ENCODE data around the gene ZDHHC14.
"Not testable (repeated sequence)": the region's sequence is repeated elsewhere in the genome, so short reads cannot be mapped to it uniquely, and the experiment has no call there.

Gene ZDHHC14

GRCh38 chr6:157688275-157688959 is 307.4 kb downstream of the ZDHHC14 start:
- H3K4ac ChIP-seq (ENCODE audit: low read depth, low read length): no peak overlapping the region
- H4K8ac ChIP-seq (ENCODE audit: low read depth, low read length): no peak overlapping the region
- no peaks in the 10 kb centered on the region for H3K79me1 ChIP-seq (ENCODE audit: low read length)
- H3K36me3 ChIP-seq (ENCODE audit: control insufficient read depth, insufficient read depth, low read length): no peaks in the 10 kb centered on the region
- H2BK120ac ChIP-seq (ENCODE audit: low read depth, low read length): no peak overlapping the region
- no peak overlapping the region for H2BK5ac ChIP-seq (ENCODE audit: low read length)
- H2BK15ac ChIP-seq (replicated peaks; ENCODE audit: low read depth): no peak overlapping the region
- H3K4me1 ChIP-seq (ENCODE audit: control insufficient read depth, low read depth, low read length): no peaks in the 10 kb centered on the region
- H3K18ac ChIP-seq (ENCODE audit: low read length): no peak overlapping the region
- H3K27ac ChIP-seq (ENCODE audit: low read depth, low read length): no peak overlapping the region
- no peak overlapping the region for H3K23ac ChIP-seq (ENCODE audit: low read length)
- no peak overlapping the region for H3K4me2 ChIP-seq (ENCODE audit: low read length)
- no peak overlapping the region for H3K9ac ChIP-seq (ENCODE audit: low read length)
- no peak overlapping the region for H4K5ac ChIP-seq (ENCODE audit: low read length)
- WGBS (ENCODE audit: extremely low coverage, insufficient coverage, low lambda C conversion rate): no CpG with 5 or more reads among the region's 17 CpGs
- H3K56ac ChIP-seq (ENCODE audit: low read length): peak overlapping the region; percentile 42
- H3K79me2 ChIP-seq (ENCODE audit: control insufficient read depth, insufficient read depth, low read length): no peaks in the 10 kb centered on the region
- no peak overlapping the region for H3K4me3 ChIP-seq (ENCODE audit: low read length)
- no peak overlapping the region for H2AK5ac ChIP-seq (ENCODE audit: low read length)
- no peaks in the 10 kb centered on the region for H3K27me3 ChIP-seq (ENCODE audit: insufficient read depth, low read length, poor library complexity)
- DNase-seq: no peak

- Histone ChIP-seq H4K5ac (ENCODE audit: low read length) (no peak overlapping the region), H2BK120ac (ENCODE audit: low read depth, low read length) (no peak overlapping the region), H3K36me3 (ENCODE audit: control insufficient read depth, insufficient read depth, low read length) (no peaks in the 10 kb centered on the region), H3K79me1 (ENCODE audit: low read length) (no peaks in the 10 kb centered on the region), H3K27me3 (ENCODE audit: insufficient read depth, low read length, poor library complexity) (no peaks in the 10 kb centered on the region), H3K79me2 (ENCODE audit: control insufficient read depth, insufficient read depth, low read length) (no peaks in the 10 kb centered on the region), H3K4ac (ENCODE audit: low read depth, low read length) (no peak overlapping the region), H3K23ac (ENCODE audit: low read length) (no peak overlapping the region), H3K4me1 (ENCODE audit: control insufficient read depth, low read depth, low read length) (no peaks in the 10 kb centered on the region), H3K56ac (ENCODE audit: low read length) (peak overlapping the region; percentile 42), H3K18ac (ENCODE audit: low read length) (no peak overlapping the region), H2BK5ac (ENCODE audit: low read length) (no peak overlapping the region), H3K4me2 (ENCODE audit: low read length) (no peak overlapping the region), H4K8ac (ENCODE audit: low read depth, low read length) (no peak overlapping the region), H2BK15ac (replicated peaks; ENCODE audit: low read depth) (no peak overlapping the region), H2AK5ac (ENCODE audit: low read length) (no peak overlapping the region), H3K4me3 (ENCODE audit: low read length) (no peak overlapping the region), H3K9ac (ENCODE audit: low read length) (no peak overlapping the region), H3K27ac (ENCODE audit: low read depth, low read length) (no peak overlapping the region)
- no CpG with 5 or more reads among the region's 17 CpGs for WGBS (ENCODE audit: extremely low coverage, insufficient coverage, low lambda C conversion rate)
- peak; percentile 48 for DNase-seq
Observed at GRCh38 chr6:157688960-157689599, 308.1 kb downstream of the ZDHHC14 start.

- no peaks in the 10 kb centered on the region for H3K79me2 ChIP-seq (ENCODE audit: control insufficient read depth, insufficient read depth, low read length)
- H4K5ac ChIP-seq (ENCODE audit: low read length): no peak overlapping the region
- H2BK120ac ChIP-seq (ENCODE audit: low read depth, low read length): no peak overlapping the region
- no peaks in the 10 kb centered on the region for H3K36me3 ChIP-seq (ENCODE audit: control insufficient read depth, insufficient read depth, low read length)
- H4K8ac ChIP-seq (ENCODE audit: low read depth, low read length): no peak overlapping the region
- H2AK5ac ChIP-seq (ENCODE audit: low read length): no peak overlapping the region
- H3K9ac ChIP-seq (ENCODE audit: low read length): no peak overlapping the region
- no peaks in the 10 kb centered on the region for H3K79me1 ChIP-seq (ENCODE audit: low read length)
- no peak overlapping the region for H2BK15ac ChIP-seq (replicated peaks; ENCODE audit: low read depth)
- no peak overlapping the region for H3K4ac ChIP-seq (ENCODE audit: low read depth, low read length)
- no peak overlapping the region for H3K27ac ChIP-seq (ENCODE audit: low read depth, low read length)
- H3K27me3 ChIP-seq (ENCODE audit: insufficient read depth, low read length, poor library complexity): no peaks in the 10 kb centered on the region
- no peak overlapping the region for H3K18ac ChIP-seq (ENCODE audit: low read length)
- H3K4me3 ChIP-seq (ENCODE audit: low read length): no peak overlapping the region
- no peak for DNase-seq
- H2BK5ac ChIP-seq (ENCODE audit: low read length): no peak overlapping the region
- H3K56ac ChIP-seq (ENCODE audit: low read length): no peak overlapping the region
- H3K4me2 ChIP-seq (ENCODE audit: low read length): no peak overlapping the region
- H3K23ac ChIP-seq (ENCODE audit: low read length): no peak overlapping the region
- H3K4me1 ChIP-seq (ENCODE audit: control insufficient read depth, low read depth, low read length): no peaks in the 10 kb centered on the region
- no CpG with 5 or more reads among the region's 7 CpGs for WGBS (ENCODE audit: extremely low coverage, insufficient coverage, low lambda C conversion rate)
Observed at GRCh38 chr6:157689875-157690274, 308.9 kb downstream of the ZDHHC14 start.

- WGBS (ENCODE audit: extremely low coverage, insufficient coverage, low lambda C conversion rate): no CpG with 5 or more reads among the region's 16 CpGs
- H3K4me2 ChIP-seq (ENCODE audit: low read length): no peak overlapping the region
- no peak overlapping the region for H3K27ac ChIP-seq (ENCODE audit: low read depth, low read length)
- H3K4me3 ChIP-seq (ENCODE audit: low read length): no peak overlapping the region
- H3K36me3 ChIP-seq (ENCODE audit: control insufficient read depth, insufficient read depth, low read length): no peaks in the 10 kb centered on the region
- no peaks in the 10 kb centered on the region for H3K79me1 ChIP-seq (ENCODE audit: low read length)
- H2BK5ac ChIP-seq (ENCODE audit: low read length): no peak overlapping the region
- H2AK5ac ChIP-seq (ENCODE audit: low read length): no peak overlapping the region
- no peak overlapping the region for H3K9ac ChIP-seq (ENCODE audit: low read length)
- no peaks in the 10 kb centered on the region for H3K4me1 ChIP-seq (ENCODE audit: control insufficient read depth, low read depth, low read length)
- H2BK120ac ChIP-seq (ENCODE audit: low read depth, low read length): no peak overlapping the region
- no peak overlapping the region for H4K8ac ChIP-seq (ENCODE audit: low read depth, low read length)
- no peak overlapping the region for H3K4ac ChIP-seq (ENCODE audit: low read depth, low read length)
- DNase-seq: no peak
- H3K23ac ChIP-seq (ENCODE audit: low read length): no peak overlapping the region
- H3K27me3 ChIP-seq (ENCODE audit: insufficient read depth, low read length, poor library complexity): no peaks in the 10 kb centered on the region
- no peak overlapping the region for H4K5ac ChIP-seq (ENCODE audit: low read length)
- no peak overlapping the region for H3K18ac ChIP-seq (ENCODE audit: low read length)
- no peaks in the 10 kb centered on the region for H3K79me2 ChIP-seq (ENCODE audit: control insufficient read depth, insufficient read depth, low read length)
- H2BK15ac ChIP-seq (replicated peaks; ENCODE audit: low read depth): no peak overlapping the region
- no peak overlapping the region for H3K56ac ChIP-seq (ENCODE audit: low read length)
Observed at GRCh38 chr6:157690441-157691210, 309.6 kb downstream of the ZDHHC14 start.

GRCh38 chr6:157691621-157692020 is 310.6 kb downstream of the ZDHHC14 start:
- not testable (repeated sequence) for H3K4me3 ChIP-seq (ENCODE audit: low read length); H2AK5ac ChIP-seq (ENCODE audit: low read length); H3K4me1 ChIP-seq (ENCODE audit: control insufficient read depth, low read depth, low read length); H3K79me1 ChIP-seq (ENCODE audit: low read length); H3K4ac ChIP-seq (ENCODE audit: low read depth, low read length); H3K18ac ChIP-seq (ENCODE audit: low read length); H2BK5ac ChIP-seq (ENCODE audit: low read length); H4K5ac ChIP-seq (ENCODE audit: low read length); H3K9ac ChIP-seq (ENCODE audit: low read length); H4K8ac ChIP-seq (ENCODE audit: low read depth, low read length); H3K23ac ChIP-seq (ENCODE audit: low read length); DNase-seq; H3K36me3 ChIP-seq (ENCODE audit: control insufficient read depth, insufficient read depth, low read length); H2BK15ac ChIP-seq (replicated peaks; ENCODE audit: low read depth); H3K27ac ChIP-seq (ENCODE audit: low read depth, low read length); H3K56ac ChIP-seq (ENCODE audit: low read length); H3K27me3 ChIP-seq (ENCODE audit: insufficient read depth, low read length, poor library complexity); H2BK120ac ChIP-seq (ENCODE audit: low read depth, low read length); H3K79me2 ChIP-seq (ENCODE audit: control insufficient read depth, insufficient read depth, low read length); H3K4me2 ChIP-seq (ENCODE audit: low read length)
- WGBS (ENCODE audit: extremely low coverage, insufficient coverage, low lambda C conversion rate): no CpG with 5 or more reads among the region's 10 CpGs

Measured in mesendoderm (in vitro differentiated cells).